Skin of body (tissue), 2 donors: ENCODE measurements around the gene EIF4G1. TPM values are rescaled to one million over a fixed set of nuclear protein-coding genes. Genes with fewer than 3 reads are reported as not detected.
A peak's percentile ranks its signal among the peaks of the same experiment; 100 is the strongest.

Experiments
- DNase-seq: peaks from one replicate; lab custom pipeline; 2025; lab: John Stamatoyannopoulos, UW
- total RNA-seq: library from RNA; depleted of rRNA; stranded (reverse); fragments of >200 nt; gene quantifications from one replicate; pipeline ENCODE4 v1.2.3, GENCODE V29; 2014

The EIF4G1 gene
- total RNA-seq, 1 donor from 2014 or later: 191 TPM

DNA sequence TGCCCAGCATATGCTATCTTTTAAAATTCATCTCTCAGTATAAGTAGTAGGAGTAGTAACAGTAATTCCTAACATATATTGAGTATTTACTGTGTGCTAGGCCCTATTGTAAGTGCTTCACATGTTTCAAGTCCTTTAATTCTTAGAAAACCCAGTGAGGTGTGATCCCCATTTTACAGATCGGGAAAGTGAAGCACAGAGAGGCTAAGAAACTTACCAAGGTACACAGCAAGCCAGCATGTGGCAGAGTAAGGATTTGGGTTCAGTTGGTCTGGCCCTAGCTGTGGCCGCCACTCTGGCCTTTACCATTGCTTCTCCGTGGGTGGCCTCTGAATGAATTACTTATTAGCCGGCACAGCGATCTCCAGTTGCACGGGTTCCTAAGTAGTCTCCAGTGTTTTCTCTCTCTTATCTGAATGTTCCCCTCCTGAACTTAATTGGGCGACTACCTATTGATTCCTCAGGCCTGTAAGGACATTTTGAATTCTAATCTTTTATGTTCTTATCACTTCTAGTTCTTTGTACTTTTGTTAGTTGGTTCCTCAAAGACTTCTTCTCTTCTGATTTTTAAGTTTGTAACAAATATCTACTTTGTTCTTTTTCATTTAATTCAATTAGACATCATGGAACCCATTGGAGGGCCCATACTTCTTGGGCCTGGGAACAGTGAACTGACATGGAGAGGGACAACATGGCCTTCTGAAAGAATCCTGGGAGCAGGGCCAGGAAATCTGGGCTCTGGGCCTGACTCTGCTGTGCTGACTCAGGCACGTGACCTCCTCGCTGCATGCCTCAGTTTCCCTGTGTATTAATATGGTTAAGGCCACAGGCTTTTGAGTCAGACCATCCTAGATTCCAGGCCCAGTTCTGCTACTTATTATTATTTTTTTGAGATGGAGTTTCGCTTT is 35.4 kb downstream of the EIF4G1 start:
- no peak for DNase-seq

DNA sequence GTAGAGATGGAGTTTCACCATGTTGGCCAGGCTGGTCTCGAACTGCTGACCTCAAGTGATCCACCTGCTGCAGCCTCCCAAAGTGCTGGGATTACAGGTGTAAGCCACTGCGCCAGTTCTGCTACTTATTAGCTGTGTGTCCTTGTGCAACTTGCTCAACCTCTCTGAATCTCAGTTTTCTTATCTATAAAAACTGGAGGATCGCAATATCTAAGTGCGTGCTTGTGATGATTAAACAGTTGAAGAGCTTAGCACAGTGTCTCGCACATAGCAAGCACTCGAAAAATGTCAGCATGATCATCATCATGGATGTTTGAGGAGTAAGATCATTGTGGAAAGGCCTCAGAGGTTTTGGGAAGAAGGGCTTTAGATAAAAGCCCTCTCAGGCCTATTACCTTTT is 36.2 kb downstream of the EIF4G1 start:
- DNase-seq: no peak

DNA sequence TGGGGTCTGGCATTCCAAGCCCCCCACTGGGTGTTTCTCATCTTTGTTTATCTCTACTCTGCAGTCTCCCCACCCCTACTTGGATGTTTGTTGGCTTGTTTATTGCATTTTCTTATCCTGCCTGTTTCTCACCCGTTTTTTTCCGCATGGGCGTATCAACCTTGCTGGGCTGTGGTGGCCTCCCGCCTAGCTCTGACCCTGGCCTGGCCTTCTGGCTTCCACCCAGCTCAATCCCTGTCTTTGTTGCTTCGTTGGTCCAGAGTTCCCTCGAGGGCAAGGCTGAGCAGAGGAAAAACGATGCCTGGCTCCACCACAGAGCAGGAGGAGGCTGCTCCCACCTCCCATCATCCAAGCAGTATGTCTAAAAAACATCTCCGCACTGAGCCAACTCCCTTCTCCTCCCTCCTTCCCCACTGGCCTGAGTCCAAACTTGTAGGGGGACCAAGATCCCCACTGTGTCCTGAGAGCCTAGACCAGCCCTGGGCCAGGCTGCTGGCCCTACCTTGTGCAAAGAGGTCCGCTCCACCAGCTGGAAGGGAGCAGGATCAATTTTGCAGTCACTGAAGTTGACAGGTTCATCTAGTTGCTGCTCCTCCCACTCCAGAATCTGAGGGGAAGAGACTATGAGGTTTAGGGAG is 37.2 kb downstream of the EIF4G1 start:
- DNase-seq: no peak

DNA sequence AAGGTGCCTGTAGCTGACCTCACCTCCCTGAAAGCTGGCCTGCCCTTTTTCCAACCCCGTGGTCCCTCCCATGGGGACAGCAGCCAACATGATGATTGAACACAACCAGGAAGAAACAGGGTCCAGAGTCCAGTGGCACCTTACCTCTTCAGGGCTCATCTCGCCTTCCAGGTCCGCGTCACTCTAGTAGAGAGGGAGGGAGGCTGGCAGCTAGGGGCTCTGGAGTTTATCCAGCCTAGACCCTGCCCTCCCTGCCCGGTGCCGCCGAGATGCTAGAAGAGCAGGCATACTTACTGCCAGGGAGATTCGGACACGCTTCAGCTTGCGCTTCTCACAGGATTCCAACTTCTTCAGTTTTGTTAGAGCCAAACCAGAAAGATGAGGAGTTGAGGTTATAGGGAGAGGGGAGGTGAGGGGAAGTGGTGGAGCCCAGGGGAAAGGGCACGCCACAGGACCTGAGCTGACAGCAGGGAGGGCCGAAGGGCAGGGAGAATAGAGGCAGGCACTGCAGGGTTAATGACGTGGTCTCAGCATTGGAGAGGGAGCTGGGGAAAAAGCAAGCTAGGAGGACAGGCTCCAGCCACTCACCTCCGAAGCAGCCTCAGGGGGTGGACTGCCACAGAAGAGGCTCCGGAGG is 37.9 kb downstream of the EIF4G1 start:
- no peak for DNase-seq

DNA sequence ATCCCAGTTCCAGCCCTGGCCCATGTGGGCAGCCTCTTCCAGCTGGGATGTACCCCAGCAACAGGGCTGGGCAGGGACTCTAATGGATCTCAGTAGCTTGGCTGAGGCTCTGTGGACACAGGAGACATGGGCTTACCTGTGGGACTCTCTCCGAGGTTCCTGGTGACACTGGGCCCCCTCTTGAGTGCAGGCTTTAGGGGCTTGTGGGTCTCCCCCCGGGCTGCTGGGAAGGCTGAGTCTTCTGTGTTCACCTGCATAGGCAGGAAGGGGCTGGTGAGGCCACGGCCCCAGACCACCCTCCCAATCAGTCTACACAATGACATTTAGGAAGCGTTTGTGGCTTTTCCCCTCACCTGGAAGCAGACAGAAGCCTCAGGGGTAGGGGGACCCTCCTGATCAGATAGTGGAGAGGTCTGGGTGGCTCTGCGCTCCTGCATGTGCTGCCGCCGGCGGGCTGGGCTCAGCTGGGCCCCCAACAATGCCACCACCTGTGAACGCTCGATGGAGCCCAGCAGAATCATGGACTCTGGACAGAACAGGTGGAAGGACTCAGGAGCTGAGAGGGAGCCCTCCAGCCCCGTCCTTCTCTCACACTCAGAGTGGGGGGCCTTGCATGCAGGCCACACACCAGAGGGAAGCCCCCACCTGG is 38.6 kb downstream of the EIF4G1 start:
- DNase-seq: no peak

DNA sequence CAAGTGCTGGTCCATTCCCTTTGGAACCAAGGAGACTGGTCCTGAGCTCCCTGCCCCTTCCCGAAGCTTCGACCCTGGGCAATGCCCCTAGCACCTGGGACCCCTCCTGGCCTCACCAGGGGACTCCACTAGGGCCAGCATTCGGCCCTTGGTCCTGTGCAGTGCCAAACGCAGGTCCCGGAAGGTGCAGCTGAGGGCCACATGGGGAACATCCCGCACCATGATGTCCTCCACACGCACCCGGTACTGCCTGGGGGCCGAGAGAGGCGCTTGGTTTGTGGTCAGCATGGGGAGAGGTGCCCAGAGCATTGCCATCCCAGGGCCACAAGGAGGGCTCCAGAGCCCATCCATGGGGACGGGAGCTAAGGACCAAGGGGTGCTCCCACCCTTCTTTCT is 39.1 kb downstream of the EIF4G1 start:
- no peak for DNase-seq

DNA sequence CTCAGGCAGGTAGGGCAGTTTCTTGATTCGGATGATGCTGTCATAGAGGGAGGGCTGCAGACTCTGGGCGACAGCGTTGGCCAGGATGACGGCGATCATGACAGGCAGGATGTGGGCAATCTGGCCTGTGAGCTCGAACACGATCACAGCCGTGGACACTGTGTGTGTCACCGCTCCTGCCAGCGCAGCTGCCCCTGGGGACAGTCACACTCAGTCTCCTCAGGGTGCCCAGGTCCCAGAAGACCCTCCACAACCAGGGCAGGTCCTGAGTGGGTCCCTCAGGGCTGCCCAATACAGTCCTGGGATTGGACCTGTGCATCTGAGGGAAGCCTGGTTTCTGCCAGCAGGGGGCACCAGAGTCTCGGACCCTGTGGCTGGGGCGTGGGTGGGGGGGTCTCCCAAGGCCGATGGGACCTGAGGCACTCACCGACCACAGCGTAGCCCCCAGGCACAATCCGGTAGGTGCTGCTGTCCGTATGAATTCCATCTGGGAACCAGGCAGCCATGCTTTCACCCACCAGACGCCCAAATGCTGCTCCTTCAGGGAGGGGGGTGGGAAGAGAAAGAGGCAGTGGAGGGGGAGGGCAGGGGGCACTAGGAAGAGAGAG is 39.8 kb downstream of the EIF4G1 start:
- DNase-seq: no peak

DNA sequence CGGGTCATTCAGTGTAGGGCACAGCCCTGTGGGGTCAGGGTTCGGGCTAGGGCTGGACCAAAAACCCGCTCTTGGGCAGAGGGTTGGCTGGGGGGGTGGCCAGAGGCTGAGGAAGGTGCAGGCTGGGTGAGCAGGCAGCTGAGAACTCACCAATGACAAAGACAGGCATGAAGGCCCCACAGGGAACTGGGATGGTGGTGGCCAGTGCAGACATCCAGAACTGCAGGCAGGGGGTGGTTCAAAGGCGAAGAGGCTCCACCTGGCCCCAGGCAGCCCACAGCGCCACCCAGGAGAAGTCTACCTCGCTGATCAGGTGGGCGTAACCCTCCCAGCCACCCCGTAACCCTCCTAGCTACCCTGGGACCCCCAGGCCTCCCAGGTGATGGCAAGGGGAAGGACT is 40.3 kb downstream of the EIF4G1 start:
- no peak for DNase-seq

DNA sequence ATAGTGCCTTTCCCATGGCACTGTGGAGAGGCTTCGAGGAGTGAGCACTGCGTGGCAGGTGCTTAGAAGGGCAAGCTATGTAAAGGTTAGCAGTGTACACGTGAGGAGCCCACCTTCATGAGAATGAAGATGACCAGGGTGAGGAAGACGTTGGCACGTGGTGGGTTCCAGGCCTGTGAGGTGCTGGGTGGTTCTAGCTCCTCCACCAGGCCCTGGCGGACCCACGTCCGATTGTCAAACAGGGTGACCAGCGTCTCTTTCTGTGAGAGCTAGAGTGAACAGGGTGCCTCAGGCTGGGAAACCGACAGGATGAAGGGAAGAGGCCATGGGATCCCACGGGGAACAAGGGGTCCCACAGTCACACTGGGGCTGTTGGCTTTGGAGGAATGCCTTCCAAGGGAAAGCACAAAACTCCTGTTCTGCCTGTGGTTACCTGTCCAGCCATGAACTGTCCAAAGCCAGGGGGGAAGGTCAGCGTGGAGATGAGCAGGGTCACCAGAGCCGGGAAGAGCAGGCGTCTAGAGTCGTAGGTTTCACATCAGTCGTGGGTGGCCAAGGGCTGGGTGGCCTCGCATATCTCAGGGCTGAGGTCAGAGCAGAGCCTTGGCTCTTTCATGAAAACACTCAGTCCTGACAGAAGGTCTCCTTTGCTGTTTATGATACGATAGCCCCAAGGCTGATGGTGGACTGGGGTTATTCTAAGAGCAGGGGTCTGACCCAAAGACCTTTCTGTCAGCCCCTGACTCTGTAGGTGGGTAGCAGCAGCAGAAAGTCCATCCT is 41.0 kb downstream of the EIF4G1 start:
- DNase-seq: no peak

DNA sequence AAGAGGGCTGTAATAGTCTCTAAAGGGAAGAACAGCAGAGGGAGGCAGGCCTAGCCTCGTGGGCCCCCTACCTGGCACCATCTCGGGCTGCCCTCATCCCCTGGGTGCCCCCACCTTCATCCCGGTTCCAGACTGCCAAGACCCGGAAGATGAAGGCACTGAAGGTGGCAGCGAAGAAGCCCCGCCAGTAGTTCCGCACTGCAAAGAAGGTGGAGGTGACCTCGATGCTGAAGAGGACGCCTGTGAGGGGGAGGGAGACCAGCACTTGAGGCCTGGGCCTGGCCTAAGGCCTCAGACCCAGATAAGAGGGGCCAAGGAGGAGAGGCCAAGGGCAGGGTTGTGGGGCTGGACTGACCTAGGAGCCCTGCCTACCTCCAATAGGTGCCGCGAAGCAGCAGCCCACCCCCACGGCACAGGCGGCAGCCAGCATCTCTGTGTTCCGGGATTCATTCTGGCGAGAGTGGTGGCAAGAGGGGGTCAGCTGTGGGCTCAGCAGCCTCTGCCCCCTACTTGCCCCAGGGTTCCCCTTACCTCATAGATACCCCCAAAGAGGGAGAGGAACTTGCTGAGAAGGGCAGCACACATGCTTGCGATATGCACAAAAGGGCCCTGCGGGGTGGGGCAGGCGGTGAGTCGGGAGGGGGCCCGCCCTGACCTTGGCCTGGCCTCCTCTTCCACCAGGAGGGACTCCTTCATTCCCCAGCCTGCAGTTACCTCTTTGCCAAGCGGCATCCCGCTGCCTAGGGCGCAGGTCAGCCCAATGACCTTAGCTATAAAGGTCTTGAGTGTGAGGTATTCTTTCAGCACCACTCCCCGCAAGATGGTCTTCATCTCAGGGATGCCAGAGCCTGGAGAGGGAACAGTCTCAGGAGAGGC is 43.1 kb downstream of the EIF4G1 start:
- no peak for DNase-seq

DNA sequence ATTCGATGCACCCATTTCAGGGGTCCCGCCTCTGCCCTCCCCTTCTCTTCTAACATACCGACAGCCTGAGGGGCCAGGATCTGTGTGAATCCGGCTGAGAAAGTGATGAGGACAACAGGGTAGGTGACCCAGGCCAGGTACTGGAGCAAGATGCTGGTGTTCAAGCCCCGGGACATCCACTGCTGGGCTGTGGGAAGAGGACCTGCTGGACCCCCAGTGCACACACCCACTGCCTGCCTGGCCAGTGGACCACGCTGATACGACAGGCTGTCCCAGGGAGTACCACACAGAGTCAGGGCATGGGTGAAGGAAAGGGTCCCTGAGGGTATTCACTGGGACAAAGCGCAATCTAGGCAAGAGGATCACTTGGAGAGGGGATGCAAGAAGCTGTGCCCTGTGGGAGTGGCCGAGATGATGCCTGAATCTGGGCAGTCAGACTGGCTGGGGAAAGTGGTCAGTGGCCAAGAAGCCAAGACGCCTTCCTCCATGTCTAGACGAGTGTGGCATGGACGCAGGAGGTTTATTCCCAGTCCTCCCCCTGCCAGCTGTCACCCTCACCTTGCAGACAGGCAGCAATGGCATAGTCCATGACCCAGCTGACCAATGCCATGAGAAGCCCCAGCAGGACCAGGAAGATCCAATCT is 43.8 kb downstream of the EIF4G1 start:
- DNase-seq: no peak

DNA sequence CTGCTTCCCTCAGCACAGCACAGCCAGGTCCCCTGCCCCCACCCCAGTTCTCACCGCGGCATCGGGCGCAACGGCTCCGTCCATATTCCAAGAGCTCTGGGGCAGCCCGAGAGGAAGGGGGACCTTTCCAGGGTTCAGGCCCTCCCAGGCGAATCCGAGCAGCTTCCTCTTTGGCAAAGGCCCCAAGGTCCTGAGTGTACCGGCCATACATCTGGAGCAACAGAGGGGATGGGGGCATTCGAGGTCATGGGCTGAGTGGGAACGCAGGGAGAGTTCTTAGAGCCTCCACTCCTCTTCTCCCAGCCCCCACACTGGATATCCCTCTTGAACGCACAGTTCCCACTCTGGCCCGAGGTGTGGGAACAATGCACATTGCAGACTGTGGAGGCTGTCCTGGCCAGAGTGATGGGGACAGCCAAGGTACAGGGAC is 44.5 kb downstream of the EIF4G1 start:
- no peak for DNase-seq

DNA sequence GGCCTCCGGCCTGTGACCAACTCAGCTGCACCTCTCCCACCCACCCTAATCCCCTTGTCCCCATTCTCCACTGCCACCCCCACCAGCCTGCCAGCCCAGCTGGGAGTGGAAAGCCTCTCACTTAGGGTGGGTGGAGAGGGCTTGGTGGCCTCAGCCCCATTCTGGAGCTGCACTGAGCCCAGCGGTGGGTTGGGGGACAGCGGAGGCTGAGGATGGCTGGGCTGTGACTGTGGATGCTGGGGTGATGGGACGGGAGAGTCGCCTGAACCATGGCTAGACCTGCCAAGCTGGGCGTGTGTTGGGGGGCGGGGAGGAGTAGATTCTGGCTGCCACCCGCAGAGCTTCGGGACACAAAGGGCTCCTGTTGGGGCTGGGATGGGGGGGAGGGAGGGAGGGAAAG is 45.2 kb downstream of the EIF4G1 start:
- DNase-seq: no peak

DNA sequence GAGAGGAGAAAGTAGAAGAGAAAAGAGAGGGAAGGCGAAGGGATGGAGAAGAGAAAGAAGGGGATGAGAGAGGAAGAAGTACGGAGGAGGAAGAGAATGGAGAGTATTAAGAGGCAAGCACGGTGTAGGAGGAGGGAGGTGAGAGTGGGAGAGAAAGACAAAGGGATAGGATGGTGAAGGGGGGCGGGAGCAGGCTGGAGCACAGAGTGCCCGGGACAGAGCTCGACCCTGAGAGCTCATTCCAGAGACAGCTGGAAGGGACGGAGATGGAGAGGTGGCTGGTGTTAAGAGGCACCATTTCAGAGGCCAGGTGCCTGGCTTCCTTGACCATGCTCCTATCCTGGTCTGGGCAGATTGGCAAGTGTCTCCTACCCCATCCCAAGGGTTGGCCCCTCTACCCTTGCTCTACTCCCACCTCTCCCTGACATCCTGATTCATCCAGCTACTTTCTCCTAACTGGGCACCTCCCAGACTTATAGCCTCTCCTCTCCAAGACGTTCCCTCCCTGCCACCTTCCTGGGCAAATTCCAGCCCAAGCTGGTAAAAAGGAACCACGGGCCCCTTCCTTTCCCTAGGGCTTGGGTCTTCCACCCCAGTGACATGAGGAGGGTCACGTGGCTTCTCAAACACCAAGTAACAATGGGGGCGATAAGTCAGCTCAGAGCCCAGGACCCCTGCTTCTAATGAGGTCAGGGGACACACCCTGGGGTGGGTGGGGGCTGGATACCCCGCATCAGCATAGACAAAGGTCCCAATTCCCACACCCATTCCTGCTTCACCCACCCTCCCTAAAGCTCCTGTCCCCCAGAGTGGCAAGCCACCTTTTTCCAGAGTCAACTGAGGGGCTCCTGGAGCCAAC is 45.9 kb downstream of the EIF4G1 start:
- no peak for DNase-seq

DNA sequence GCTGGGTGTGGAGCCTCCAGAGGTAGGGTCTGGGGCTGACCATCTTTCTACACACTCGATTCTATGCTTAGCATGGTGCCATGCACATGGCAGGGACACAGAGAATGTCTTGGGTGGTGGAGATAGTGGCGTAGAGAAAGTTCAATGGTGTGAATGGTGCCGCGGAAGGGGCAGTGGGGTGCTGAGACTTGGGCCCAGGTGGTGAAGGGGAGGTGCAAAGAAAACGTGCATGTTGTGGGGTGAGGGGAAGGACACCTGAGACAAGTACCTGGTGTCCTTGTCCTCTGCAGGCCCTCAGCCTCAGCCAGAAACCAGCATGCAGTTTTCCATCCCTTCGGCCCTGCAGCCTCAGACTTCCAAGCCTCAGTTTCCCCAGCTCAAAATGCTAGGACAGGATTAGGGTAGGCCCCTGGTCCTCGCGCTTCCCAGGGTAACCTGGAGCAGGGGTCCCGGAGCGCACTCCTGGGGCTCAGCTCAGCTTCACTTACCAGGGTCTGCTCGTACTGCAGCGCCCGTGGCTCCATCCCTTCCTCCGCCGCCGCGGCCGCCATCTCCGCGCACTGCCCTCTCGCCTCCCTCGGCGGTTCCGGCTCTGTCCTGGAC is 46.6 kb downstream of the EIF4G1 start:
- DNase-seq: no peak

DNA sequence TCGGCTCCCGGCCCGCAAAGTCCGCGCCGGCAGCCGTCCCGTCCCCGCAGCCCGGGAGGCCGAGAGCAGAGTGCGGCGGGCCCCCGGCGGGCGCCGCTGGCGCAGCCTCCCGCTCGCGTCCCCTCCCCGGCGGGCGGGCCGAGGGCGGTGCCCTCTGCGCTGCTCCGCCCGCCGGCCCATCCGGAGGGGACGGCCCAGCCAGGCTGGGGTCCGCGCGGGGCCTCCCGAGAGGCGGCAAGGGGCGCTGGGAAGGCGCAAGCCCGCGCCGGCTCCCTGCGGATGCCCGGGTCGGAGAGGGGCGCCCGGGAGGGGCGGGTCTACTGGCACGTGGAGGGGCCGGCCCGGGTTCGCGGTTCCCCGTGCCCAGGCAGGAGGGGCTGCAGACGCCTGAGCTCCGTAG is 47.1 kb downstream of the EIF4G1 start, which contains the start of the genes CLCN2 and POLR2H:
CLCN2 (minus strand) TSS at position 74 of the 400 bp plus-strand sequence. CDS start 126 bp downstream, outside the sequence.
POLR2H (plus strand) TSS at position 179 of the 400 bp plus-strand sequence. CDS start 1,783 bp downstream, outside the sequence.
- peak; percentile 58 for DNase-seq

DNA sequence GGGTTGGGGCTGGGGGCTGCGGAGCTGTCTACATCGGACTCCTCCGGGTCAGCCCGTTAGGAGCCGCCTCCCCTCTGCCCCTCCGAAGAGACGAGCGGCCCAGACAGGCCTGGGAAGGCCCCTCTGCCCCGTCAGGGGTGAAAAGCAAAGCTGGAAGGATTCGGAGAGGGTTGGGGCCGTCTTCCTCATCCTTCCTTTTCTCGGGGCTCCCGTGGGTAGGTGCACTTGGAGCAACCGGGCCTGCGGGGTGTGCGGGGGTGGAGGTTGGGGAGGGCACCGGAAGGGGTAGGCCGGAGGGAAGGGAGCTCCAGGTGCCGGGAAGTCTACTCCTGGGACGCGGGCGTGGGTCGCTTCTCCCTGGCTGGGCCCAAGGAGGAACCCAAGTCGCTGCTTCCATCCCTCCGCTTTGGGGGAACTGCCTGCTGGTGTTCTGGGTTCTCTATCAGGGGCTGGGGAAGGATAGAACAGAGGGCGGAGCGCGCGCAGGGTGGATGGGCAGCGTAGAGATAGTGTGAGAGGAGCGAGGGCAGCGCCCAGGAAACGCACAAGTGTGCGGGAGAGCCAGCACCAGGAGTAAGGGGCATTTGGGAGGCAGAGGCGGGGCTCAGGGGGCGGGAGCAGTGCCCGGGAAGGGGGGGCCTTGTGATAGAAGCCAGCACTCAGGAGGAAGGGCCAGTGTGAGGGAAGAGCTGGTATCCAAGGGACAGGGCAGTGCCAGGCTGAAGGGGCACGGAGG is 47.7 kb downstream of the EIF4G1 start:
- DNase-seq: peak; percentile 84
